ENCODE data around the gene PFDN1.

Gene PFDN1

DNA sequence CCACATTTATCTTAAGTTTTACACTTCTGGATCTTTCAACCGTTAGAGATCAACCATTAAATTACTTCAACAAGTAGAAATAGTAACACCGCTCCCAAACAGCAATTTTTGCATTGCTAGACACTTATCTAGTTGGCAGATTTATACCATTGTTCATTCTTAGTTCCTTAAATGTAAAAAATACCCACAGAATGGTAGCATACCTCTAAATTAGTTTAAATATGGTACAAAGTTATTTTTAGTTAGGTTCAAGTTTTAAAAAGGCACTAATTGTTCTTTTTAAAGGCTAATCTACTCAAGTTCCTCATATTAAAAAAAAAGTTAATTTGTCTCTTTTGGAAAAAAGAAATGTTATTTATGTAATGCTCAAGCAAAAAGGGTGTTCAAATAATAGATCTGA is 8.1 kb downstream of the PFDN1 start:
- DNase-seq (ENCODE audit: low read depth, low spot score): no peak
- in situ Hi-C loops (cut with HindIII; ENCODE audit: low sequenced_read_pairs): no loop called here
- H3K4me3 ChIP-seq (ENCODE audit: low read depth, low read length): no peak overlapping the region
- TF ChIP-seq, protein P1, sequence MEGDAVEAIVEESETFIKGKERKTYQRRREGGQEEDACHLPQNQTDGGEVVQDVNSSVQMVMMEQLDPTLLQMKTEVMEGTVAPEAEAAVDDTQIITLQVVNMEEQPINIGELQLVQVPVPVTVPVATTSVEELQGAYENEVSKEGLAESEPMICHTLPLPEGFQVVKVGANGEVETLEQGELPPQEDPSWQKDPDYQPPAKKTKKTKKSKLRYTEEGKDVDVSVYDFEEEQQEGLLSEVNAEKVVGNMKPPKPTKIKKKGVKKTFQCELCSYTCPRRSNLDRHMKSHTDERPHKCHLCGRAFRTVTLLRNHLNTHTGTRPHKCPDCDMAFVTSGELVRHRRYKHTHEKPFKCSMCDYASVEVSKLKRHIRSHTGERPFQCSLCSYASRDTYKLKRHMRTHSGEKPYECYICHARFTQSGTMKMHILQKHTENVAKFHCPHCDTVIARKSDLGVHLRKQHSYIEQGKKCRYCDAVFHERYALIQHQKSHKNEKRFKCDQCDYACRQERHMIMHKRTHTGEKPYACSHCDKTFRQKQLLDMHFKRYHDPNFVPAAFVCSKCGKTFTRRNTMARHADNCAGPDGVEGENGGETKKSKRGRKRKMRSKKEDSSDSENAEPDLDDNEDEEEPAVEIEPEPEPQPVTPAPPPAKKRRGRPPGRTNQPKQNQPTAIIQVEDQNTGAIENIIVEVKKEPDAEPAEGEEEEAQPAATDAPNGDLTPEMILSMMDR (IDR thresholded peaks at IDR 0.05; ENCODE audit: low read depth, low read length): no peak

DNA sequence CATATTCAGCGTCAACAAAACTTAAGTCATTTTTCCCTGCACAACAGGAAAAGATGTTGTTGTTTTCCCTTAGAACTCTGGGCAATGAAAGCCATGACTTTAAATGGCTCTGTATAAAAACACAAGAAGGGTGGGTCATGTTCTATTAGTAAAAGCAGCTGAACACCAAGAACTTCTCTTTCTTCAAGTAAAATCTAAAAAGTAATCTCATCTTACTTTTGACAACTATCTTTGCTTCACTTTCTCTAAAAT is 9.1 kb downstream of the PFDN1 start:
- in situ Hi-C loops (cut with HindIII; ENCODE audit: low sequenced_read_pairs): no loop called here
- TF ChIP-seq, protein P1 (IDR thresholded peaks at IDR 0.05; ENCODE audit: low read depth, low read length): no peak
- DNase-seq (ENCODE audit: low read depth, low spot score): no peak
- H3K4me3 ChIP-seq (ENCODE audit: low read depth, low read length): no peak overlapping the region

DNA sequence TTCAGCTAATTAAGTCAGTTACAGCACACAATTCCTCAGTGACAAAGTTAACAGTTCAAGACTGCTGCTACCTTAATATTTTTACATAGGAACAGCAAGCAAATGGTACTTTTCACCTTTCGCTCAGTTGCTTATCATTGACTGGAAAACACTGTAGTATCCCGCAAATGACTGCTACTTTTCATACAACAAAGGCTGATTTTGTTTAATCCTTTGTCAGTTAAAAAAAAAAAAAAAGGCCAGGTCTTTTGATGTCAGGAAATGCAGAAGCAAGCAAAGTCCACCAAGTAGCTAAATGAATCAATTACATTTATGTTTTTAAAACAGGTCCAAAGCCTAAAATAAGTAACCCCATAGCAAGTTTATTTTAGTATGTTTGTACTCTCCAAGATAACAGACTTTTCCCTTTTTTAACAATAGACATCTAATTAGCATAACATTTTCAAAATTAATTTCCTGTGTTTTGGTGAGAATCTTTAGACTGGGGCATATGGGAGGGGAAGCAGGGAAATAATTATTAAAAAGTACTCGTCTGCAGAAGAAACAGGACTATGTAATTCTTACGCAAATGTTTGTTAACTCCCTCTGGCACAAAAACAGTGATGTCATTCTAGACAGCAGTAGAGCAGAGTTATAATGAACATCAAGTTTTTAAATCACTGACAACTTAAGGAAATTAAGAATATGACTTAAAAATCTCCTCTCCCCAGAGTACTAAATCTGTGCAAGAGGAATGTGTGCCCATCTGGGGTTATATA is 9.6 kb downstream of the PFDN1 start:
- DNase-seq (ENCODE audit: low read depth, low spot score): peak; percentile 42
- TF ChIP-seq, protein P1 (IDR thresholded peaks at IDR 0.05; ENCODE audit: low read depth, low read length): no peak
- in situ Hi-C loops (cut with HindIII; ENCODE audit: low sequenced_read_pairs): no loop called here
- H3K4me3 ChIP-seq (ENCODE audit: low read depth, low read length): no peak overlapping the region

DNA sequence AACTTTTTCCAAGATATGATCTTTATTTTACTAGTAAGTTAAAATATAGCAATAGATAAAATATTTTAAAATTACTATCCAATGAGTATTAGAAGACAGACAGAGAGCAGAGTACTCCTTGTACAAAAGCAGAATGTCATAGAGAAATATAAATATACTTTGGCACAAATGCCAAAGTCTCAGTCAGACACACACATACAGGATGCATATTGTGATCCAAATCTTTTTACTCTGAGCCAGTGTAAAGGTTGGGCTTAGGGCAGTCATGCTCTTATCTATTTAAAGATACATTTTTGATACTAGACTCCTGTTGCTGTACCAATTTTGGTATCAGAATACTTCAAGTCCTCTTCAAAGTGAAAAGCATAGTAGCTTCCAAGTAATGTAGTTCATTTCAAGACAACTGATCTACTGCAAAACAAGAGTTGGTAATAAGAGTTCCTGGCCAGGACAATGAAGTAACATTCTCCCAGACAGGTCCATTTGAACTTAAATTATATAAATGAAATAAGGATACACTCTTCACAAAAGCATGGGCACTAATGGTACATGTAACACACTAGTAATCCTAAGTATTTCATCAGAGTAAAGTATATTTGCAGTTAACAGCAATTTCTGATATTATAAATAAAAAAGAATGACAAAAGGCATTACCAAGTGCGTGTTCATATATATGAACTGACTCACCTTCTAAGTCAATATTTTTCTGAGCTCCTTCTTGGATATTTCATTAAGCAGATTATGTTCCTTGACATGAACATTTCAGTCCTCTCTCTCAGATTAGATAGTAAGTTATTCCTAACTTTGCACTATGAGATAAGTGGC is 10.5 kb downstream of the PFDN1 start:
- H3K4me3 ChIP-seq (ENCODE audit: low read depth, low read length): no peak overlapping the region
- in situ Hi-C loops (cut with HindIII; ENCODE audit: low sequenced_read_pairs): no loop called here
- TF ChIP-seq, protein P1 (IDR thresholded peaks at IDR 0.05; ENCODE audit: low read depth, low read length): no peak
- peak; percentile 60 for DNase-seq (ENCODE audit: low read depth, low spot score)

DNA sequence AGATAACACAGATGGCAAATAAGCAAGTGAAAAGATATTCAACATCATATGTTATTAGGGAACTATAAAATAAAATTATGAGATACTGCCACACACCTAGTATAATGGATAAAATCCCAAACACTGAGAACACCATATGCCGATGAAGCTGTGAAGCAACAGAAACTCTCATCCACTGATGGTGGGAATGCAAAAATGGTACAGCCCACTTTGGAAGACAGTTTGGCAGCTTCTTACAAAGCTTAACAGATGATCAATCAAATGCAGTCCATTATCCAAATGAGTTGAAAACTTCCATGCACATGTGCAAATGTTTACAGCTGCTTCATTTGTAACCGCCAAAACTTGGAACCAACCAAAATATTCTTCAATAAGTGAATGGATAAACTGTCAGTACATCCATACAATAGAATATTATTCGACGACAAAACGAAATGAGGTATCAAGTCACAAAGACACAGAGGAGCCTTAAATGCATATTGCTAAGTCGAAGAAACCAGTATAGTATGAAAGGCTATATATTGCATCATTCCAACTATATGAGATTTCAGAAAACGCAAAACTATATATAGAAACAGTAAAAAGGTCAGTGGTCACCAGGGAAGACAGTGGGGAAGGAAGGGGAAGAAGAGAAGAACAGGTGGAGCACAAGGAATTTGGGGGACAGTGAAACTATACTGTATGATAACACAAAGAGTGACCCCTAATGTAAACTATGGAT is 14.9 kb downstream of the PFDN1 start:
- no peak for DNase-seq (ENCODE audit: low read depth, low spot score)
- no peak overlapping the region for H3K4me3 ChIP-seq (ENCODE audit: low read depth, low read length)
- in situ Hi-C loops (cut with HindIII; ENCODE audit: low sequenced_read_pairs): no loop called here
- TF ChIP-seq, protein P1 (IDR thresholded peaks at IDR 0.05; ENCODE audit: low read depth, low read length): no peak

DNA sequence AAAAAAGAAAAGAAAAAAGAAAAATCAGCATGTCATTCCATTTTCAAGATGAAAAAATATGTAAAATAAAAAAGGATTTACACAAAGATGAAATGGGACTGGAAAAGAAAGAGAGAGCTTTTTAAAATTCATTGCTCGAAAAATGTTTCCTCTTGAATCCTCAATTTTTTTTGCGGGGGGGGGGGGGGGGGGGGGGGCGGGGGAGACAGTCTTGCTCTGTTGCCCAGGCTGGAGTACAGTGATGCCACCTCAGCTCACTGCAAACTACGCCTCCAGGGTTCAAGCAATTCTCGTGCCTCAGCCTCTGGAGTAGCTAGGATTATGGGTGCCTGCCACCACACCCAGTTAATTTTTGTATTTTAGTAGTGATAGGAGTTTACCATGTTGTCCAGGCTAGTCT is 16.5 kb downstream of the PFDN1 start:
- TF ChIP-seq, protein P1 (IDR thresholded peaks at IDR 0.05; ENCODE audit: low read depth, low read length): no peak
- in situ Hi-C loops (cut with HindIII; ENCODE audit: low sequenced_read_pairs): no loop called here
- H3K4me3 ChIP-seq (ENCODE audit: low read depth, low read length): no peak overlapping the region
- no peak for DNase-seq (ENCODE audit: low read depth, low spot score)
